ENCODE results near the gene SEC14L3. TPM values are rescaled to one million over a fixed set of nuclear protein-coding genes. Genes with fewer than 3 reads are reported as not detected.

The SEC14L3 gene
- total RNA-seq, 1 experiment from 2014 or later = not detected

DNA sequence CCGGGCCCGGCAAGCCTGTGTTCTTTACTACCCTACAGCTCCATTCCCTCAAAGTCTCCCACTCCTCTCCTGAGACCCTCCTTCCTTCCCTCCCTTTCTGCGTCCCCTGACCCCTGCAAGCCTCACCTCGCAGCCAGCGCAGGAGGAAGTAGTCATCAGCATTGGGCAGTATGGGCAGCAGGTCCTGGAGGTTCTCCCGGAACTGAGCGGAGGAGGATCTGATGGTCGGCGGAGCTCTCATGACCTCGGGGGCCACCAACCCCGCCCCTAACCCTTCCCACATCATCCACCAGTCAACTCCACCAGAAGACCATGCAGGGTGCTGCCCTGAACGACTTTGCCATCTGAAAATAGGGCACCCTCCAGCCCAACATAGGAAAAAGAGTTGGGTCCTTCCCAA lies 31.7 kb upstream of the SEC14L3 start:
- no peaks in the 10 kb centered on the region for H3K4me1 ChIP-seq (ENCODE audit: insufficient read depth, low read length)
- H3K4ac ChIP-seq (ENCODE audit: low read depth, low read length) = no peak overlapping the region
- no peak overlapping the region for H2BK15ac ChIP-seq (ENCODE audit: low read depth, low read length)
- H3K27ac ChIP-seq (ENCODE audit: insufficient read length, low read depth, low read length) = no peak overlapping the region
- H3K14ac ChIP-seq (ENCODE audit: insufficient read depth, low read length) = no peak overlapping the region
- Mint-ChIP-seq H3K36me3 (ENCODE audit: insufficient read depth in 1 of 3, low read depth in 3 of 3) (no peaks in the 10 kb centered on the region), H3K27me3 (ENCODE audit: low read depth) (peaks cover 2% of the 10 kb centered on the region; the same call in 1 of the 2 replicates), H3K4me3 (no peak overlapping the region), H3K4me1 (no peaks in the 10 kb centered on the region), H3K9me3 (no peaks in the 10 kb centered on the region), H3K27ac (no peak overlapping the region)
- no peaks in the 10 kb centered on the region for H3K79me2 ChIP-seq (ENCODE audit: insufficient read depth, low read length)
- H4K91ac ChIP-seq (ENCODE audit: insufficient read length, low read depth, low read length) = no peak overlapping the region
- no peak overlapping the region for H3K18ac ChIP-seq (ENCODE audit: insufficient read length, low read depth, low read length)
- no peak overlapping the region for H3K23ac ChIP-seq (ENCODE audit: insufficient read length, low read depth, low read length)
- TF ChIP-seq, protein P1, sequence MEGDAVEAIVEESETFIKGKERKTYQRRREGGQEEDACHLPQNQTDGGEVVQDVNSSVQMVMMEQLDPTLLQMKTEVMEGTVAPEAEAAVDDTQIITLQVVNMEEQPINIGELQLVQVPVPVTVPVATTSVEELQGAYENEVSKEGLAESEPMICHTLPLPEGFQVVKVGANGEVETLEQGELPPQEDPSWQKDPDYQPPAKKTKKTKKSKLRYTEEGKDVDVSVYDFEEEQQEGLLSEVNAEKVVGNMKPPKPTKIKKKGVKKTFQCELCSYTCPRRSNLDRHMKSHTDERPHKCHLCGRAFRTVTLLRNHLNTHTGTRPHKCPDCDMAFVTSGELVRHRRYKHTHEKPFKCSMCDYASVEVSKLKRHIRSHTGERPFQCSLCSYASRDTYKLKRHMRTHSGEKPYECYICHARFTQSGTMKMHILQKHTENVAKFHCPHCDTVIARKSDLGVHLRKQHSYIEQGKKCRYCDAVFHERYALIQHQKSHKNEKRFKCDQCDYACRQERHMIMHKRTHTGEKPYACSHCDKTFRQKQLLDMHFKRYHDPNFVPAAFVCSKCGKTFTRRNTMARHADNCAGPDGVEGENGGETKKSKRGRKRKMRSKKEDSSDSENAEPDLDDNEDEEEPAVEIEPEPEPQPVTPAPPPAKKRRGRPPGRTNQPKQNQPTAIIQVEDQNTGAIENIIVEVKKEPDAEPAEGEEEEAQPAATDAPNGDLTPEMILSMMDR (conservative IDR thresholded peaks at IDR 0.05) = no peak
- H3K23me2 ChIP-seq (ENCODE audit: insufficient read length, low read depth, low read length, poor library complexity, severe bottlenecking) = no peaks in the 10 kb centered on the region
- no peak overlapping the region for H4K5ac ChIP-seq (ENCODE audit: insufficient read length, low read depth, low read length)
- H4K8ac ChIP-seq (replicated peaks; ENCODE audit: insufficient read length, low read depth, low read length) = no peak overlapping the region
- no peak overlapping the region for H3T11ph ChIP-seq (ENCODE audit: low read length)
- H2BK20ac ChIP-seq (ENCODE audit: low read depth, low read length, poor library complexity, severe bottlenecking) = no peak overlapping the region
- no peak overlapping the region for H2BK120ac ChIP-seq (ENCODE audit: low read depth, low read length, poor library complexity, severe bottlenecking)
- no peak overlapping the region for H2AK5ac ChIP-seq (ENCODE audit: insufficient read length, low read length)
- no peak overlapping the region for H2AFZ ChIP-seq (ENCODE audit: low read length)
- no peaks in the 10 kb centered on the region for H3K9me3 ChIP-seq (ENCODE audit: control insufficient read depth, low read depth, low read length)
- H2BK12ac ChIP-seq (ENCODE audit: insufficient read length, low read depth, low read length) = no peak overlapping the region
- no peak overlapping the region for H2BK5ac ChIP-seq (ENCODE audit: insufficient read length, low read length)
- H3K27me3 ChIP-seq (ENCODE audit: insufficient read depth, low read length) = no peaks in the 10 kb centered on the region
- WGBS (ENCODE audit: extremely low coverage, insufficient read length, low lambda C conversion rate) = no CpG with 5 or more reads among the region's 12 CpGs
- H4K20me1 ChIP-seq (ENCODE audit: control insufficient read depth, insufficient read depth, insufficient read length) = no peaks in the 10 kb centered on the region
- H3K4me2 ChIP-seq (ENCODE audit: insufficient read depth, insufficient read length, low read length) = no peak overlapping the region
- no peak overlapping the region for H3K9ac ChIP-seq (ENCODE audit: extremely low read depth, insufficient read length, low read length)
- DNase-seq = no peak
- H3K79me1 ChIP-seq (ENCODE audit: insufficient read depth, low read depth, low read length, poor library complexity, severe bottlenecking) = no peaks in the 10 kb centered on the region
- no peak overlapping the region for H3K56ac ChIP-seq (ENCODE audit: insufficient read length, low read depth, low read length)

Measured in H9 (cell line).